Fibroblast of pulmonary artery (primary cell): ENCODE results near the gene GLDN.

ENCODE experiments used
- DNase-seq: peaks from one replicate; pipeline ENCODE4 v3.0.0-alpha.2; 2010; ENCODE audit warnings: low read depth
- H3K4me3 ChIP-seq: replicated peaks from 2 replicates; pipeline ENCODE4 v1.5.1; 2011; ENCODE audit warnings: low read depth, mild to moderate bottlenecking, control low read depth, low read length, moderate library complexity
- TF ChIP-seq, protein P1 (sequence below): IDR thresholded peaks from 2 replicates; pipeline ENCODE4 v1.5.1; 2011; ENCODE audit warnings: mild to moderate bottlenecking, control low read depth, low read length, inconsistent platforms; ENCODE audit errors: missing control alignments

Gene GLDN

DNA sequence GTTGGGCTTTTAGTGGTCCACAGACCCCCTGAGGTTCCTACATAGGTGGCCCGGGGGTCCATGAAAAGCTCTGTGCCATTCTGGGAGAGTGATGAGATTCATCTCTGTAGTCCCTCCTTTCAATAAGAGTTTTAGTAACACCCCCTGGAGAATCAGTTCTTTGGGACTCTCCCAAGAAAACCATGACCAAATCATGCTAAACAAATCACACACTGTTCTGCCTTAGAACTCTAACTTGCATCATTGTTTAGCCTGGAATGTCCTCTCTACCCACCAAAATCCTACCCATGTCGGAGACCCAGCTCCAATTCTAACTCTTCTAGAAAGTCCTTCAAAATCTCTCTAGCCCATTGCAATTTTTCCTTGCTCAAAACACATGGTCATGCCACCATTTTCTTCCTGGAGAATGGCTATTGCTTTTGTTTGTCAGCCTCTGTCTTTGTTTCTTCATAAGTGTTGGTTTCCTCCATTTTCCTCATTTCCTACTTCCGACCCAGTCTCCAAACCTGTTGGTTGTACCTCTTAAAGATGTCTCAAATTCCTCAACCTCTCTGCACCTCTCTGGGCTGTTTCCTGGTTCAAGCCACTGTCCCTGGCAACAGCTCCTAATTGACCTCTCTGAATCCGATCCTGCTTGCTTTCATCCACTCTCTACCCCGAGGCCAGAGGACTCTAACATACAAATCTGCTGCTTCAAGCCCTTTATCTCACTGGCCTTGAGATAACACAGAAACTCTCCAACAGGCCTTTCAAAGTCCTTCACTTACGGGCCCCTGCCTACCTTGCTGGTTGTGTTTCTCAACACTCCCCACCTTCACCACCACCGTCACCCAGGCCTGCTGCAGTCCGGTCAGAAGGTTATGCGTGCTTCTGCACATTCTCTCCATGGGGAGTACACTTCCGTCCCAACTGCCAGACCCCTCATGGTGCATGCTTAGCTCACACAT is 26.8 kb upstream of the GLDN start:
- no peak for DNase-seq
- no peak overlapping the region for H3K4me3 ChIP-seq
- TF ChIP-seq, protein P1, sequence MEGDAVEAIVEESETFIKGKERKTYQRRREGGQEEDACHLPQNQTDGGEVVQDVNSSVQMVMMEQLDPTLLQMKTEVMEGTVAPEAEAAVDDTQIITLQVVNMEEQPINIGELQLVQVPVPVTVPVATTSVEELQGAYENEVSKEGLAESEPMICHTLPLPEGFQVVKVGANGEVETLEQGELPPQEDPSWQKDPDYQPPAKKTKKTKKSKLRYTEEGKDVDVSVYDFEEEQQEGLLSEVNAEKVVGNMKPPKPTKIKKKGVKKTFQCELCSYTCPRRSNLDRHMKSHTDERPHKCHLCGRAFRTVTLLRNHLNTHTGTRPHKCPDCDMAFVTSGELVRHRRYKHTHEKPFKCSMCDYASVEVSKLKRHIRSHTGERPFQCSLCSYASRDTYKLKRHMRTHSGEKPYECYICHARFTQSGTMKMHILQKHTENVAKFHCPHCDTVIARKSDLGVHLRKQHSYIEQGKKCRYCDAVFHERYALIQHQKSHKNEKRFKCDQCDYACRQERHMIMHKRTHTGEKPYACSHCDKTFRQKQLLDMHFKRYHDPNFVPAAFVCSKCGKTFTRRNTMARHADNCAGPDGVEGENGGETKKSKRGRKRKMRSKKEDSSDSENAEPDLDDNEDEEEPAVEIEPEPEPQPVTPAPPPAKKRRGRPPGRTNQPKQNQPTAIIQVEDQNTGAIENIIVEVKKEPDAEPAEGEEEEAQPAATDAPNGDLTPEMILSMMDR: no peak

GRCh38 chr15:51315726-51316125 is 25.7 kb upstream of the GLDN start:
- no peak overlapping the region for H3K4me3 ChIP-seq
- TF ChIP-seq, protein P1: no peak
- no peak for DNase-seq

GRCh38 chr15:51316636-51317035 is 24.8 kb upstream of the GLDN start:
- no peak overlapping the region for H3K4me3 ChIP-seq
- DNase-seq: no peak
- TF ChIP-seq, protein P1: no peak

GRCh38 chr15:51318382-51319150 is 22.9 kb upstream of the GLDN start:
- TF ChIP-seq, protein P1: no peak
- peak; percentile 52 for DNase-seq
- H3K4me3 ChIP-seq: no peak overlapping the region

DNA sequence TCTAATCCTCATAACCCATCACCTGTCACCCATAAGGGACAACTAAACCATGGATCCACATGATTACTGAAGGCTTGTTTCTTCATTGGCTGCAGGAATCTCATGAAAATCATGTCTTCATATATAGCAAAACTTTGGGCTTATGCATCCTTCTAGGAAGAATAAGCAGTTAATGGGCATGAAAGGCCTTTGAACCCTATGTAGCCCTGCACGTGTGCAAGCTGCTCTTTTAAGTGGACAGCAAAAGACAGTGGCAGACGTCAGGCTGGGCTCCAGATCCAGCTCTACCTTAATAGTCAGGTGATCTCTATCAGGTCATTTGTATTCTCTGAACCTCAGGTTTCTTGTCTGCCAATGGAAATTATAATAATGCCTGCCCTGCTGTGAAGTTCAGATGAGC is 21.9 kb upstream of the GLDN start:
- DNase-seq: no peak
- TF ChIP-seq, protein P1: no peak
- no peak overlapping the region for H3K4me3 ChIP-seq

- TF ChIP-seq, protein P1: no peak
- H3K4me3 ChIP-seq: no peak overlapping the region
- no peak for DNase-seq
Measured at GRCh38 chr15:51320843-51321242, 20.6 kb upstream of the GLDN start.
